Keratinocyte (primary cell): ENCODE data around the gene PALD1. TPM values are rescaled to one million over a fixed set of nuclear protein-coding genes. Genes with fewer than 3 reads are reported as not detected.
A peak's percentile ranks its signal among the peaks of the same experiment; 100 is the strongest.

Experiments used
- DNase-seq: peaks from one replicate; pipeline ENCODE4 v3.0.0-alpha.2; 2011; ENCODE audit warnings: low read depth, missing footprints, low spot score
- FAIRE-seq: peaks from 2 replicates; lab custom pipeline; 2011; peaks lifted over from hg19 to GRCh38; lab: Jason Lieb, UNC
- H2AFZ ChIP-seq: 2 replicates; pipeline ENCODE4 v1.6.0; 2012; ENCODE audit warnings: low read length, control low read depth, inconsistent platforms; ENCODE audit not compliant: control insufficient read depth
- H3K27ac ChIP-seq: 2 replicates; pipeline ENCODE4 v1.5.1; 2011; ENCODE audit warnings: low read length; ENCODE audit not compliant: control insufficient read depth, insufficient read depth
- H3K27me3 ChIP-seq: 3 replicates; pipeline ENCODE4 v1.6.0; 2011; ENCODE audit warnings: low read length; ENCODE audit not compliant: control insufficient read depth, insufficient read depth; ENCODE audit errors: extremely low read depth
- H3K36me3 ChIP-seq, 2 experiments: 2 replicates in 1 of 2; 3 replicates in 1 of 2; pipeline ENCODE4 v1.5.1; 2011; ENCODE audit warnings: low read length in 2 of 2, mild to moderate bottlenecking in 1 of 2; ENCODE audit not compliant: control insufficient read depth in 2 of 2, insufficient read depth in 2 of 2; ENCODE audit errors: extremely low read depth in 1 of 2
- H3K4me1 ChIP-seq: 3 replicates; pipeline ENCODE4 v1.5.1; 2011; ENCODE audit warnings: low read length; ENCODE audit not compliant: control insufficient read depth, insufficient read depth; ENCODE audit errors: extremely low read depth
- H3K4me2 ChIP-seq: 3 replicates; pipeline ENCODE4 v1.6.0; 2011; ENCODE audit warnings: low read depth, low read length; ENCODE audit not compliant: control insufficient read depth, insufficient read depth; ENCODE audit errors: extremely low read depth
- H3K4me3 ChIP-seq, 3 experiments: fragments of 200-600 bp in 1 of 3; sonication (generic) in 1 of 3; 2 replicates in 2 of 3; 3 replicates in 1 of 3; pipeline ENCODE4 v1.5.1; 2011 to 2016; ENCODE audit warnings: low read length in 3 of 3, mild to moderate bottlenecking in 3 of 3, control low read depth in 2 of 3, inconsistent platforms in 1 of 3, low read depth in 1 of 3, mixed read lengths in 1 of 3, mixed run types in 1 of 3, moderate library complexity in 1 of 3; ENCODE audit not compliant: control insufficient read depth in 2 of 3, insufficient read depth in 2 of 3; ENCODE audit errors: extremely low read depth in 1 of 3
- H3K79me2 ChIP-seq: 2 replicates; pipeline ENCODE4 v1.6.0; 2012; ENCODE audit warnings: low read length; ENCODE audit not compliant: control insufficient read depth, insufficient read depth
- H3K9ac ChIP-seq: 3 replicates; pipeline ENCODE4 v1.6.0; 2011; ENCODE audit warnings: low read length; ENCODE audit not compliant: control insufficient read depth, insufficient read depth; ENCODE audit errors: extremely low read depth
- H3K9me1 ChIP-seq: 3 replicates; pipeline ENCODE4 v1.6.0; 2011; ENCODE audit warnings: low read length; ENCODE audit not compliant: control insufficient read depth, insufficient read depth; ENCODE audit errors: extremely low read depth
- H3K9me3 ChIP-seq: 2 replicates; pipeline ENCODE4 v1.5.1; 2012; ENCODE audit warnings: low read depth, low read length; ENCODE audit not compliant: control insufficient read depth
- H4K20me1 ChIP-seq: 3 replicates; pipeline ENCODE4 v1.6.0; 2011; ENCODE audit warnings: low read length; ENCODE audit not compliant: control insufficient read depth, insufficient read depth; ENCODE audit errors: extremely low read depth
- CTCF ChIP-seq, 3 experiments: IDR thresholded peaks in 1 of 3; conservative IDR thresholded peaks in 1 of 3; optimal IDR thresholded peaks in 1 of 3; 2 replicates in 2 of 3; 3 replicates in 1 of 3; pipeline versions ENCODE3 to v1.5.1; 2011; ENCODE audit warnings: low read length in 3 of 3, mild to moderate bottlenecking in 3 of 3, moderate library complexity in 2 of 3, control low read depth in 1 of 3, inconsistent platforms in 1 of 3; ENCODE audit not compliant: insufficient read depth in 2 of 3; ENCODE audit errors: extremely low read depth in 1 of 3
- EZH2 ChIP-seq: IDR thresholded peaks from one replicate; pipeline ENCODE4 v1.6.1; 2012; ENCODE audit warnings: inconsistent platforms, mild to moderate bottlenecking, low read length, moderate library complexity
- dilution Hi-C: fragments of 300-500 bp; cut with MboI; formaldehyde crosslinking; loops from one replicate; pipeline ENCODE4 v1.7.0; 2020; ENCODE audit warnings: low sequenced_read_pairs; ENCODE audit not compliant: extremely low pct_ligation_motif_present
- polyA plus RNA-seq, 5 experiments: library from polyadenylated mRNA; depleted of rRNA in 3 of 5; stranded (reverse) in 3 of 5; stranded (forward) in 1 of 5; unstranded in 1 of 5; fragments of >200 nt; gene quantifications; 1 replicate in 1 of 5; 2 replicates in 3 of 5; 3 replicates in 1 of 5; pipeline versions ENCODE4 v1.2.1 to v1.2.3, GENCODE V29; 2011 to 2012; ENCODE audit warnings: missing spikeins in 2 of 5, low read depth in 1 of 5, low replicate concordance in 1 of 5

PALD1 gene
- polyA plus RNA-seq, 1 donor (not counting 4 experiments of a cell fraction or from before 2014, with no cell fraction given), result 0.83 TPM

GRCh38 chr10:70494966-70495365 is 16.4 kb downstream of the PALD1 start:
- TF ChIP-seq CTCF (optimal IDR thresholded peaks at IDR 0.05 in 1 of 3, IDR thresholded peaks at IDR 0.05 in 1 of 3, conservative IDR thresholded peaks at IDR 0.05 in 1 of 3; ENCODE audit: extremely low read depth in 1 of 3, insufficient read depth in 2 of 3, low read length in 3 of 3) (no peak), EZH2 (no peak)
- H3K9me3 ChIP-seq, result no peaks in the 10 kb centered on the region

DNA sequence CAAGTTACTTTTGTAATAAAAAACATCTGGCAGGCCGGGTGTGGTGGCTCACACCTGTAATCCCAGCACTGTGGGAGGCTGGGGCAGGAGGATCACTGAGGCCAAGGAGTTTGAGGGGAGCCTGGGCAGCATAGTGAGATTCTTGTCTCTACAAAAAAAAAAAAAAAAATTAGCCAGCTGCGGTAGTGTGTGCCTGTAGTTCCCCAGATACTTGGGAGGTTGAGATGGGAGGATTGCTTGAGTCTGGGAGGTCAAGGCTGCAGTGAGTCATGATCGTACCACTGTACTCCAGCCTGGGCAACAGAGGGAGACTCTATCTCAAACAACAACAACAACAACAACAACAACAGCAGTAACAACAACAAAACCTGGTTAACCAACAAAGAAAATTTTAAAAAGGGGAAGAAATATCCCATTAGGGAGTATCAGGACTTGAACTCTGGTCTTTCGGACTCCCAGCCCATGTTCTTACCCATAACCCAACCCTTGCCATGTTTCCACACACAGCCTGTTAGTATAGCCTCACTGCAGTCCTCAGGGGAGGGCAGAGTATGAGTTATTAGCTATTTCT is 17.2 kb downstream of the PALD1 start:
- Histone ChIP-seq H2AFZ (no peak overlapping the region), H3K4me1 (peaks cover 11% of the 10 kb centered on the region), H3K27me3 (no peaks in the 10 kb centered on the region), H4K20me1 (no peaks in the 10 kb centered on the region), H3K27ac (no peak overlapping the region), H3K36me3 (no peaks in the 10 kb centered on the region), H3K9me3 (no peaks in the 10 kb centered on the region), H3K9ac (no peak overlapping the region), H3K4me3 (no peak overlapping the region), H3K4me2 (no peak overlapping the region), H3K9me1 (no peaks in the 10 kb centered on the region), H3K79me2 (no peaks in the 10 kb centered on the region)
- dilution Hi-C loops, result no loop called here
- no peak for FAIRE-seq
- TF ChIP-seq CTCF (optimal IDR thresholded peaks at IDR 0.05 in 1 of 3, IDR thresholded peaks at IDR 0.05 in 1 of 3, conservative IDR thresholded peaks at IDR 0.05 in 1 of 3; ENCODE audit: extremely low read depth in 1 of 3, insufficient read depth in 2 of 3, low read length in 3 of 3), result no peak
- TF ChIP-seq EZH2, result no peak
- DNase-seq, result no peak

More at GRCh38 chr10:70494966-70495365, 16.4 kb downstream of the PALD1 start:
- no peaks in the 10 kb centered on the region for H3K9me1 ChIP-seq
- H3K27ac ChIP-seq, result no peak overlapping the region
- H3K36me3 ChIP-seq, result no peaks in the 10 kb centered on the region
- FAIRE-seq, result peak; percentile 32
- peaks cover 11% of the 10 kb centered on the region for H3K4me1 ChIP-seq
- H3K27me3 ChIP-seq, result no peaks in the 10 kb centered on the region
- no peaks in the 10 kb centered on the region for H4K20me1 ChIP-seq
- no peaks in the 10 kb centered on the region for H3K79me2 ChIP-seq
- DNase-seq, result no peak
- no peak overlapping the region for H2AFZ ChIP-seq
- no peak overlapping the region for H3K9ac ChIP-seq
- H3K4me2 ChIP-seq, result no peak overlapping the region
- dilution Hi-C loops, result no loop called here
- H3K4me3 ChIP-seq, result no peak overlapping the region
